Stimulated activated CD8-positive, alpha-beta memory T cell treated with anti-CD3 and anti-CD28 coated beads, Interleukin-2, amount 100 ng/mL, for 1 hour (primary cell): ENCODE measurements around the gene DHRS7B.
"Not testable (repeated sequence)": the region's sequence is repeated elsewhere in the genome, so short reads cannot be mapped to it uniquely, and the experiment has no call there.

ENCODE experiments used
- DNase-seq, 2 donors: peaks; one replicate each; pipeline ENCODE4 v3.0.0-alpha.2; 2020; ENCODE audit warnings: low read depth in 2 of 2

The DHRS7B gene

GRCh38 chr17:21177401-21177800 lies 50.6 kb downstream of the DHRS7B start:
- DNase-seq, result no peak

GRCh38 chr17:21177854-21178600 lies 51.3 kb downstream of the DHRS7B start:
- no peak for DNase-seq

DNA sequence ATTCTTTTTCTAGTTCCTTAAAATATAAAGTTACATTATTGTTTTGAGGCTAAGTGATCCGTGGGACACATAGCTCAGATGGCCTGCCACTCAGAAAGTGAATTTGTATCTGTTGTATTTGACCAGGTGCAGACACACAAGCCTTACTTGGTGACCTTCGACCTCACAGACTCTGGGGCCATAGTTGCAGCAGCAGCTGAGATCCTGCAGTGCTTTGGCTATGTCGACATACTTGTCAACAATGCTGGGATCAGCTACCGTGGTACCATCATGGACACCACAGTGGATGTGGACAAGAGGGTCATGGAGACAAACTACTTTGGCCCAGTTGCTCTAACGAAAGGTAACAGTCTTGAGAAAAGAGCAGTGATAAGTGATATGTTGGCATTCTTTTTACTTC lies 56.7 kb downstream of the DHRS7B start:
- DNase-seq, result no peak

- no peak for DNase-seq
These were observed 57.8 kb downstream of the DHRS7B start for GRCh38 chr17:21184570-21184969.

- no peak for DNase-seq
These were observed 58.3 kb downstream of the DHRS7B start for GRCh38 chr17:21185061-21185460.

- DNase-seq, result no peak
These were observed 59.8 kb downstream of the DHRS7B start for GRCh38 chr17:21186399-21187187.

DNA sequence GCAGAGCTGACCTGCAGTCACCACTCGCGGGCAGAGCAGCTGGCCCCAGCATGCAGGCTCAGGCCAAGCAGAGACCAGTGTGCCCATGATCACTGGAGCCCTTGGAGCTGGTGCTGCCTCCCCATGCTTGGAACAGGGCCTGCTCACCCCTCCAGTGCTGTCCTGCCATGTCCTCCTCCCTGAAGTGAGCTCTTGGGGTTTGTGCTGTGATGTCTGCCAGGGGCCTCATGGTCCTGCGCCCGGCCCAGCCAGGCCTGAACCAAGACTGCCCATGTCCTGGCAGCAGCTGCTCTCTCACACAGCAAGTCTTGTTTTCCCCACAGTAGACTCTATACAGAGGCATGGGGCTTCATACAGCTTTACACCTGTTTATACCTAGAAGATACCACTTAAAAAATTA lies 62.6 kb downstream of the DHRS7B start:
- DNase-seq, result no peak

DNA sequence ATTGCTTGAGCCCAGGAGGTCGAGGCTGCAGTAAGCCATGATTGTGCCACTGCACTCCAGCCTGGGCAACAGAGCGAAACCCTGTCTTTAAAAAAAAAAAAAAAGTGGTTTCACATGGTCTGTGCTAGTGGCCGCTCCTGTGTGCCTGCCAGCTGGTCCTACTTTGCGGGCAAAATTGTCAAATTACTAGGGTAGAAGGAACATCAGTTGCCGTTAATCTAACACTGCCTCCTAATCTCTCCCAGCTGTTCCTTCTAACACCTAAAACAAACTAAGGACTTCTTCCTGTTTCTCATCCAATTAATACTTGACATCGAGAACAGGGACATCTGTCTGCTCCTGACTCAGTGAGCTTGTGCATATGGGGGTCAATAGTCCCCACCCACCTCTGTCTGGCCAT lies 63.3 kb downstream of the DHRS7B start:
- no peak for DNase-seq

DNA sequence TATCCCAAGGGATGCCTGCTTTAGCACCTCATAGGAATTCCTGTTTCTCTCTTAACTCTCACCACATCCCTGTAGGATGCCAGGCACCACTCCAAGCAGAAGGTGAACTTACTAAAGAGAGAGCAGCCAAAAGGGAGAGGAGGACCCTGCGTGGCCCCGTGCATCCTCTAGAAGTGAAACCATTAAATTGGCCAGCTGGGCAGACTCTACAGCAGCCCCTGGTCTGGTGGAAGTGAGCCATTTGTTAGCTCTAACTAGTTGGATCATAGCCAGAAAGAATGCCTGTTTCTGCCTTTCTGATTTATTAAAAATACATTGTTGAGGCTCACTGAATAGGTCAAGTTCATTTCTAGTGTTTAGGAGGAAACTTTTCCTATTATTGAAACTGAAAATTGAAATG lies 64.9 kb downstream of the DHRS7B start:
- DNase-seq, result no peak

- not testable (repeated sequence) for DNase-seq
These were observed 65.7 kb downstream of the DHRS7B start for GRCh38 chr17:21192414-21192813.

- no peak for DNase-seq
These were observed 66.3 kb downstream of the DHRS7B start for GRCh38 chr17:21193031-21193430.

DNA sequence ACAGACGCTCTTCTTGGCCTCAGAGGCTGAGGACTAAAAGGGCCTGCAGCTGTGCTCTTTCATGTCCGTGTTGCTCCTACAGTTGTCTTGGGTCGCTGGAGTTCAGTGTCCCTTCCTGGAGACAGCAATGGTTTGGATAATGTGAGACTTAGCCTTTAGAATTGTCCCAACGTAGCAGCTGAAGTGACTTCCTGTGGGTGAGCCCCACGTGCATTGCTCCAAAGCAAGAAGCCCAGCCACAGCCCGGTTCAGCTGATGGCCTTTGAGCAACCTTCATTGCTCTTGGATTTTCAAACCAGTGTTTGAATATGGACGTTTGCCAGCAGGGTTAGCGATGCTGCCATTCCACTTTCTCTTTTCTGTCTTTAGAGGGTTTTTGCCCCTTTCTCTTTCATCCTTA lies 67.5 kb downstream of the DHRS7B start:
- DNase-seq, result no peak

GRCh38 chr17:21194703-21195102 lies 67.9 kb downstream of the DHRS7B start:
- no peak for DNase-seq

DNA sequence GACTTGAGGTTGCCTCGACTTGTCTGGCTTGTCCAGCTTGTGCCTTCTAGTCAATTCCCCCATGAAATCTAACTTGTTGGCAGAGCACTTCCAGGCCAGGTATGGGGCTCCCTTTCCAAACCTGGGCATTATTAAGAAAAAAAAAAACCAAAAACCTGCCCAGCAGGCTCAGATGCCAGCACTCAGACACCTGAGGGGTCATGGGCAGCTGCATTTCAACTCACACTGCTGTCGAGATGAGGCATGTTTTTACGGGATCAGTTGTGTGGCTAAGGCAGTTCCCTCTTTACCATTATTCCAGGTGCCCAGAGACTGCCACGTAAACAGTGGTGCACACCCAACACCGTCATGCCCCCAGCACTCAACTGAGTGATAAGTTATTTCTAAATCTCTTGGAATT lies 69.4 kb downstream of the DHRS7B start:
- no peak for DNase-seq

DNA sequence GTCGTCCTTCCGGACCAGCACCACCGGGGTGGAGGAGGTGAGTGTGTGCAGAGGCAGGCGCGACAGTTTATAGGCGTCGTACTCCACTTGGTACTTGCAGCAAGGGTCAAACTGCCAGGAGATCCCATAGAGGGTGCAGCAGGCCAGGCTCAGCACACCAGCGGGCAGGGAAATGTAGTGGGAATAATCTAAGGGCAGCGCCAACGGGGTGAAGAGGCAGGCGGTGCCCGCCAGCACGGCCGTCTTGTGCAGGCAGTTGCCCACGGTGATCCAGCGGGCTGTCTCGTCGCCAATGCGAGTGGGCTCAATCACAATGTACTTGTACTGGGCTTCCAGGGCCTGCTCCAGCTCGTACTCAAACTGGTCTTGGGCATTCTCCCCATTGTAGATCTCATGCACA lies 71.6 kb downstream of the DHRS7B start:
- DNase-seq, result no peak

- no peak for DNase-seq
These were observed 72.5 kb downstream of the DHRS7B start for GRCh38 chr17:21199311-21199710.

DNA sequence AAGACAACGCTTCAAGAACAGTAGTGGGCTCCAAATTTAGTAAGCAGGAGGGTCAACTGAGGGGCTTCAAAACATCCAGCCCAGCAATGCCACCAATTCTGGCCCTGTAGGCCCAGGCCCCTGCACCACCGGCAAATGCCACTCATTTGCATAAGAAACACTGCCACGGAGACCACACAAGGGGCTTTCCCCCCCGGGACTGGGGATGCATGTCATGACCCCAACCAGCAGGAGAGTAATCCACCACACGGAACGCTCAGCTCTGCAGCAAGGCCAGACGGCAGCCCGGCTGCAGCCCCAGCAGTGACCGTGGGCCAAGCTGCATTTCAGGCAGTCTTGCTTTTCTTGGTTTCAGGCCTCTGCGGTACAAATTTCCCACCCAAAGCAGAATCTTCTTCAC lies 73.1 kb downstream of the DHRS7B start:
- no peak for DNase-seq

DNA sequence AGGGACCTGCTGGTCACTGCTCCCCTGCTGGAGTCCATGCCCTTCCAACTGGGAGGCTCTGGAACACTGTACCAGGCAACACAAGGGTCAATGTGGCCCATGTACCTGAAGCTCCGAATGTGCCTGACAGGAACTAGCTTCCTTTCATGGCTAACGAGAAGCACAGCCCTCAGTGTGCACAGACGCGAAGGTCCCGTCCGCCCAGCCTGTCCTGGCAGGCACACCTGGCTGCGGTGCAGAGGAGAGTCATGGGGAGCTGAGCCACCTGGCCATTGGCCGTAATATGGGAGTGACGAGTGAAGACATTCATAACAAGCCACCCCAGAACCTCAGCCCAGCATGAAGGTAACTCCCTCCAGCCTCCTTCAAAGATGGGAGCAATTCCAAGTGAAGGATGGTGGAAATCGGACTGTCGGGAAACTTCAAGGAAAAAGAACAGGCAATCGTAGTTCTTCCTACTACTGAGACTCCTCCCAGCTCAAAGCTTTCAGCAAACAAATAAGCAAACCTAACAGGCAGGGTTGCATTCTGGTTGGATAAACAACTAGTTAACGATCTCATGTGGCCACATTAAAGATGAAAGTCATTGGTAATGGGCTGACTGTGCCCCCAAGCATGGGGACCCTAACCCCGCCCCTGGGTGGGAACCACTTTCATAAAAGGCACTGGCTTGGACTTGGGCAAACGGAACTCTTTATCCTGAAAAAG lies 74.0 kb downstream of the DHRS7B start:
- no peak for DNase-seq

DNA sequence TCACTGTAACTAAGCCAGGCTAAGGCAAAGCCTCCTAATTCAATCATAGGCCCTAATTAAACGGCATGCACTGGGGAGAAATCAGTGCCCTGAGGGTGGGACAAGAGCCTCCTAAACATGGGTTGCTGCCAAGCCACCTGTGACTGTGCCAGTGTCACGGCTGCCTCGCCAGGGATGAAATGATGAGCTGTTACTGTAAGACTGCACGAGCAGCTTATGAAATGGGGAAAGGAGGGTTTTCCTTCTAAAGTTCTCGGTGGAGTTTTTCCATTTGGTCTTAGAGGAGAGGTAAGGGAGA lies 74.5 kb downstream of the DHRS7B start:
- no peak for DNase-seq

DNA sequence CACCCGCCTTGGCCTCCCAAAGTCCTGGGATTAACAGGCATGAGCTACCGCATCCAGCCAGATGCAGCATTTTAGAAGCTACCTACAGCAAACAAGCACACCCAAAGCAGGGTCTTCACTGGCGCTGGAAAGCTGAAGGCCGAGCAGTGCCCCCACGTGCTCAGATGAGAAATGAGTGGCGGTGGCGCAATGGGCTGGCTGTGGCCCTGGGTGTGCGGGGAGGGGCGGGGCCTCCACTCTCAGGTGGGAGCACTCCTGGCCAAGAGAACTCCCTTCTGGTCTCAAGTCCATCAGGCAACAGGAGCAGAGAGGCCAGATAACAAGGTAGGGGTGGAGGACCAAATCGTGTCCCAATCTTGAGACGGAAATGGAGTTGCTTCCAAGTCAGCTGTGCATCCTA lies 75.1 kb downstream of the DHRS7B start:
- DNase-seq, result no peak

- no peak for DNase-seq
These were observed 75.7 kb downstream of the DHRS7B start for GRCh38 chr17:21202512-21202911.

DNA sequence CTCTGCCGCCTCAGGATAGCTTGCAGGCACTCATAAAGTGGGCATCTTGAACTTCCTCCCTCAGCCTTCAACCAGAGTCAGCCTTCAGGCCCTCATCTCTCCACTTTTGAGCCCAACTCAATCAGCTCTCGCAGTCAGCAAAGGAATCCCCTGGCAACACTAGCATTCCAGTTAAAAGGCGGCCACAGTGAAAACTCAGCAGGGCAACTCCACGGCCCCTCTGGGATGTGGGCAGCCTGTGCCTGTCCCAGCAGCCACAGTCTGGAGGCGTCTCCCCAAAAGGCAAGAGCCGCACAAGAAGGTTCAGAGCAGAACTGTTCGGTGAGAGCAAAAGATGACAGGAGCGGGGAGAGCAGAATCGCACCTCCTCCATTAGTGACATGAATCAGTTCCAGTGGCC lies 78.2 kb downstream of the DHRS7B start:
- DNase-seq, result no peak

GRCh38 chr17:21208352-21208751 lies 81.6 kb downstream of the DHRS7B start:
- DNase-seq, result no peak
